ENCODE results near the gene JARID2. TPM values are rescaled to one million over a fixed set of nuclear protein-coding genes. Genes with fewer than 3 reads are reported as not detected.

The JARID2 gene
- total RNA-seq, 4 donors from 2014 or later: 20.0 to 29.4 (median 23.9) TPM

- Histone ChIP-seq H3K4me3 (no peak overlapping the region), H3K27ac (no peak overlapping the region), H3K4me1 (peaks cover 66% of the 10 kb centered on the region), H3K9me3 (no peaks in the 10 kb centered on the region), H3K36me3 (no peaks in the 10 kb centered on the region), H3K27me3 (no peaks in the 10 kb centered on the region)
- WGBS: 51% methylated on average over 5 of the region's 5 CpGs
- TF ChIP-seq CTCF (IDR thresholded peaks at IDR 0.05) (no peak), POLR2A (IDR thresholded peaks at IDR 0.05) (no peak), POLR2AphosphoS5 (IDR thresholded peaks at IDR 0.05) (no peak), EP300 (IDR thresholded peaks at IDR 0.05) (no peak)
- no peak for DNase-seq (ENCODE audit: low spot score in 2 of 2)
Measured at GRCh38 chr6:15443119-15443830, 197.4 kb downstream of the JARID2 start.

GRCh38 chr6:15444081-15444731 is 198.3 kb downstream of the JARID2 start:
- no peak for DNase-seq (ENCODE audit: low spot score in 2 of 2)
- WGBS: 70% methylated on average over 14 of the region's 14 CpGs
- Histone ChIP-seq H3K4me1 (peaks cover 68% of the 10 kb centered on the region), H3K36me3 (no peaks in the 10 kb centered on the region), H3K4me3 (no peak overlapping the region), H3K27me3 (no peaks in the 10 kb centered on the region), H3K27ac (no peak overlapping the region), H3K9me3 (no peaks in the 10 kb centered on the region)
- TF ChIP-seq EP300 (IDR thresholded peaks at IDR 0.05) (no peak), POLR2AphosphoS5 (IDR thresholded peaks at IDR 0.05) (no peak), POLR2A (IDR thresholded peaks at IDR 0.05) (no peak), CTCF (IDR thresholded peaks at IDR 0.05) (no peak)

GRCh38 chr6:15444881-15445280 is 199.0 kb downstream of the JARID2 start:
- TF ChIP-seq POLR2A (IDR thresholded peaks at IDR 0.05): no peak
- no peak for TF ChIP-seq CTCF (IDR thresholded peaks at IDR 0.05)
- TF ChIP-seq POLR2AphosphoS5 (IDR thresholded peaks at IDR 0.05): no peak
- TF ChIP-seq EP300 (IDR thresholded peaks at IDR 0.05): no peak
- Histone ChIP-seq H3K27ac (no peak overlapping the region), H3K4me1 (peaks cover 65% of the 10 kb centered on the region), H3K36me3 (no peaks in the 10 kb centered on the region), H3K27me3 (no peaks in the 10 kb centered on the region), H3K9me3 (no peaks in the 10 kb centered on the region), H3K4me3 (no peak overlapping the region)
- WGBS: 70% methylated on average over 3 of the region's 3 CpGs
- DNase-seq (ENCODE audit: low spot score in 2 of 2): no peak

GRCh38 chr6:15447546-15448267 is 201.8 kb downstream of the JARID2 start:
- DNase-seq (ENCODE audit: low spot score in 2 of 2): no peak
- H3K27ac ChIP-seq: no peak overlapping the region
- H3K9me3 ChIP-seq: no peaks in the 10 kb centered on the region
- H3K27me3 ChIP-seq: no peaks in the 10 kb centered on the region
- WGBS: 67% methylated on average over 5 of the region's 5 CpGs
- no peak overlapping the region for H3K4me3 ChIP-seq
- H3K4me1 ChIP-seq: peaks cover 47% of the 10 kb centered on the region
- TF ChIP-seq EP300 (IDR thresholded peaks at IDR 0.05) (no peak), POLR2AphosphoS5 (IDR thresholded peaks at IDR 0.05) (no peak), POLR2A (IDR thresholded peaks at IDR 0.05) (no peak), CTCF (IDR thresholded peaks at IDR 0.05) (no peak)
- H3K36me3 ChIP-seq: no peaks in the 10 kb centered on the region

- Histone ChIP-seq H3K27ac (no peak overlapping the region), H3K36me3 (no peaks in the 10 kb centered on the region), H3K4me1 (peaks cover 46% of the 10 kb centered on the region), H3K27me3 (no peaks in the 10 kb centered on the region), H3K9me3 (no peaks in the 10 kb centered on the region), H3K4me3 (no peak overlapping the region)
- 93% methylated on average over 2 of the region's 2 CpGs for WGBS
- DNase-seq (ENCODE audit: low spot score in 2 of 2): no peak
- no peak for TF ChIP-seq CTCF (IDR thresholded peaks at IDR 0.05)
- no peak for TF ChIP-seq POLR2A (IDR thresholded peaks at IDR 0.05)
- no peak for TF ChIP-seq POLR2AphosphoS5 (IDR thresholded peaks at IDR 0.05)
- TF ChIP-seq EP300 (IDR thresholded peaks at IDR 0.05): no peak
Measured at GRCh38 chr6:15449011-15449410, 203.1 kb downstream of the JARID2 start.

All from suprapubic skin (tissue), 4 donors.